ENCODE data around the gene NALCN. TPM values are rescaled to one million over a fixed set of nuclear protein-coding genes. Genes with fewer than 3 reads are reported as not detected.

Gene NALCN
- total RNA-seq: 0.35 and 0.36 TPM in 2 replicates
- long read RNA-seq: 0 reads

DNA sequence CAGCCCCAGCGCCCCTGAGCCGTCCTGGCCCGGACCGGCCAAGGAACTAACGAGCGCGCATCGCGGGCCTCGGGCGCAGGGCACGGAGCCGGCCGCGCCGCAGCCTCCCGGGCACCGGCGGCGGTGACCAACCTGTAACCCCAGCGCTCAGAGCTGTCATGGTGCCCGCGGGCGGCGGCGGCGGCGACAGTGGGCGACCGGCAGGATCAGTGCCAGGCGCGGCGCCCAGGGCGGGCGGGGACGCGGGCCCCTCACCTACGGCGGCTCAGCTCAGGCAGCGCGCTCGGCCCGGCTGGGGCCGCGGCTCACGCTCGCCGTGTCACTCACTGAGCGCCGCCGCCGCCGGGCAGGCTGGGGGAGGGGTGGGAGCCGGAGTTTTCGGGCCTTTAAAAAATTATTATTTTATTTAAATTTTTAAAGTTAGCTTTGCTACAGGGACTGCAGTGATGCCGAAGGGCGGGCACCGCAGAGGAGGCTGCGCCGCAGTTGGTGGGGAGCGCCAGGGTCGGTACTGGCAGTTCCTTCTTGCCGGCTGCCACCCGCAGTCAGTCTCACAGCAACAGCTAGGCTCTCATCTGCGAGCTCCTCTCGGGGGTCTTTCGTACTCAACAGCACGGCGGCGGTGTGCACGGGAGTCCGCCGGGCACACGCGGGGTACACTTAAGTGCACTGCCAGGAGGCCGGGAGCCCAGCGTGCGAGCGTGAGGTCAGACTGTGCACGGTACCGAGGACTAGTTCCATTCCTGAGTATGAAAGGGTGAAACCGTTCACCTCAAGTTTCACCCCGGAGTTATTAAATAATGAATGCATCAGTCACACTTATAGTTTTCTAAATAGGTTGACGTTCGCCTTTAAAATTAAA, at the start of gene NALCN:
NALCN (minus strand) TSS at position 328 of the 862 bp plus-strand sequence. CDS start 17,382 bp downstream, outside the sequence.
- H3K4me1 Mint-ChIP-seq: peaks cover 8% of the 10 kb centered on the region
- H3K9me3 Mint-ChIP-seq: no peaks in the 10 kb centered on the region

GRCh38 chr13:101465877-101466276, 49.6 kb upstream of the NALCN start:
- no peak for TF ChIP-seq CTCF (conservative IDR thresholded peaks at IDR 0.05)
- Mint-ChIP-seq H3K27ac (ENCODE audit: unreplicated experiment) (no peak overlapping the region), H3K36me3 (ENCODE audit: low read depth) (no peaks in the 10 kb centered on the region), H3K27me3 (ENCODE audit: low read depth) (no peaks in the 10 kb centered on the region), H3K9me3 (no peaks in the 10 kb centered on the region), H3K4me3 (no peak overlapping the region), H3K4me1 (no peaks in the 10 kb centered on the region)
- DNase-seq (ENCODE audit: low read depth, low spot score): no peak

More for the DNA sequence above, at the start of gene NALCN:
- DNase-seq (ENCODE audit: low read depth, low spot score): peak; percentile 25
- no peak within 1 kb of the TSS for H3K27ac Mint-ChIP-seq (ENCODE audit: unreplicated experiment)
- TF ChIP-seq CTCF (conservative IDR thresholded peaks at IDR 0.05): no peak
- peak within 1 kb of the TSS; percentile 88 for H3K4me3 Mint-ChIP-seq
- H3K36me3 Mint-ChIP-seq (ENCODE audit: low read depth): no peaks in the 10 kb centered on the region
- peaks cover 40% of the 10 kb centered on the region for H3K27me3 Mint-ChIP-seq (ENCODE audit: low read depth)

- DNase-seq (ENCODE audit: low read depth, low spot score): no peak
- Mint-ChIP-seq H3K4me1 (no peaks in the 10 kb centered on the region), H3K36me3 (ENCODE audit: low read depth) (no peaks in the 10 kb centered on the region), H3K27ac (ENCODE audit: unreplicated experiment) (no peak overlapping the region), H3K27me3 (ENCODE audit: low read depth) (no peaks in the 10 kb centered on the region), H3K4me3 (no peak overlapping the region), H3K9me3 (no peaks in the 10 kb centered on the region)
- no peak for TF ChIP-seq CTCF (conservative IDR thresholded peaks at IDR 0.05)
Measured at GRCh38 chr13:101457176-101457575, 40.9 kb upstream of the NALCN start.

GRCh38 chr13:101455863-101456262, 39.6 kb upstream of the NALCN start:
- H3K27ac Mint-ChIP-seq (ENCODE audit: unreplicated experiment): no peak overlapping the region
- no peaks in the 10 kb centered on the region for H3K4me1 Mint-ChIP-seq
- H3K27me3 Mint-ChIP-seq (ENCODE audit: low read depth): no peaks in the 10 kb centered on the region
- TF ChIP-seq CTCF (conservative IDR thresholded peaks at IDR 0.05): no peak
- H3K36me3 Mint-ChIP-seq (ENCODE audit: low read depth): no peaks in the 10 kb centered on the region
- H3K4me3 Mint-ChIP-seq: no peak overlapping the region
- no peaks in the 10 kb centered on the region for H3K9me3 Mint-ChIP-seq
- no peak for DNase-seq (ENCODE audit: low read depth, low spot score)

DNA sequence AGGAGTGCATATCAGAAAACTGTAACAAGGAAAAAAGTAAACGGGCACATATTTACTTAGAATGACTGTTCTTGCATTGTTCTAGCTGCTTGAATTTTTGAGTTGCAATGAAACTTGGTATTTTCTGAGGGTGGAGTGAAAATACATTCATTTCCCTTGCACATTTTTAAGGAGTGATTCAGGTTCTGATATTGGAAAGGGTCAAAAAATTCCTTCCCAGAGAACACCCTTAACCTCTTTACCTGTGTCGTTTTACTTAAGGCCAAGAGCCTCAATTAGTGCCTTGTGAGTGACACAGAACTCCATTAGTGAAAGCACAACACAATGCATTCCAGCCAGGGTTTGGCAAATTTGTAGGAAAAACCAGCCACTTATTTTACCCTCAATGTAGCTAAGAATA, 38.5 kb upstream of the NALCN start:
- no peaks in the 10 kb centered on the region for H3K27me3 Mint-ChIP-seq (ENCODE audit: low read depth)
- no peaks in the 10 kb centered on the region for H3K9me3 Mint-ChIP-seq
- no peak overlapping the region for H3K27ac Mint-ChIP-seq (ENCODE audit: unreplicated experiment)
- no peaks in the 10 kb centered on the region for H3K36me3 Mint-ChIP-seq (ENCODE audit: low read depth)
- no peaks in the 10 kb centered on the region for H3K4me1 Mint-ChIP-seq
- DNase-seq (ENCODE audit: low read depth, low spot score): no peak
- no peak overlapping the region for H3K4me3 Mint-ChIP-seq
- TF ChIP-seq CTCF (conservative IDR thresholded peaks at IDR 0.05): no peak

All from neural crest cell (in vitro differentiated cells).